WTC11 (cell line): ENCODE results near the gene LIMA1. TPM values are rescaled to one million over a fixed set of nuclear protein-coding genes. Genes with fewer than 3 reads are reported as not detected.

Experiments
- ATAC-seq: fragments of 200-7000 bp; cut with Tn5 transposase; 2 replicates; pipeline ENCODE4 v1.10.0; 2021; ENCODE audit warnings: mild to moderate bottlenecking, moderate library complexity
- CTCF ChIA-PET: fragments of 300-600 bp; sonication (Branson Sonifier 250); formaldehyde crosslinking; loops from one replicate; lab custom pipeline; 2021; ENCODE audit warnings: antibody characterized with exemption; lab: Charles Lee
- POLR2A ChIA-PET: fragments of 350-600 bp; sonication (Branson Sonifier 250); formaldehyde crosslinking; loops from one replicate; lab custom pipeline; 2021; ENCODE audit warnings: antibody characterized with exemption; lab: Charles Lee
- DNase-seq: peaks from one replicate; pipeline ENCODE4 v3.0.0; 2021; ENCODE audit warnings: low spot score
- H3K27ac Mint-ChIP-seq: 2 replicates; pipeline ENCODE4 v1.8.0; 2021; ENCODE audit warnings: mixed read lengths
- H3K27me3 Mint-ChIP-seq: 2 replicates; pipeline ENCODE4 v1.8.0; 2021; ENCODE audit warnings: low read depth, mild to moderate bottlenecking, moderate library complexity, mixed read lengths
- H3K36me3 Mint-ChIP-seq: 2 replicates; pipeline ENCODE4 v1.8.0; 2021; ENCODE audit warnings: mixed read lengths
- H3K4me1 Mint-ChIP-seq: 2 replicates; pipeline ENCODE4 v1.8.0; 2022; ENCODE audit warnings: mixed read lengths
- H3K4me3 Mint-ChIP-seq: 2 replicates; pipeline ENCODE4 v1.8.0; 2021; ENCODE audit warnings: mild to moderate bottlenecking, moderate library complexity, mixed read lengths
- H3K9me3 Mint-ChIP-seq: 2 replicates; pipeline ENCODE4 v1.8.0; 2021; ENCODE audit warnings: mixed read lengths
- ATF2 ChIP-seq: sonication (generic); formaldehyde crosslinking; IDR thresholded peaks from 2 replicates; pipeline ENCODE4 v1.8.1; 2022; ENCODE audit warnings: low read depth, missing genetic modification reagents, borderline replicate concordance
- E2F4 ChIP-seq: sonication (generic); formaldehyde crosslinking; IDR thresholded peaks from 2 replicates; pipeline ENCODE4 v1.8.1; 2022; ENCODE audit warnings: low read depth, mild to moderate bottlenecking, moderate library complexity, missing genetic modification reagents, borderline replicate concordance
- EMX1 ChIP-seq: fragments of 250-450 bp; sonication (Bioruptor Pico); IDR thresholded peaks from 2 replicates; pipeline ENCODE4 v1.8.0; 2021; ENCODE audit warnings: mild to moderate bottlenecking
- FOXJ3 ChIP-seq: sonication (generic); formaldehyde crosslinking; IDR thresholded peaks from 2 replicates; pipeline ENCODE4 v1.9.0; 2021; ENCODE audit warnings: missing genetic modification reagents, mild to moderate bottlenecking, borderline replicate concordance
- FOXP1 ChIP-seq: sonication (generic); formaldehyde crosslinking; IDR thresholded peaks from 2 replicates; pipeline ENCODE4 v1.8.0; 2022; ENCODE audit warnings: missing genetic modification reagents, mild to moderate bottlenecking, moderate library complexity, borderline replicate concordance
- FOXP4 ChIP-seq: sonication (generic); formaldehyde crosslinking; IDR thresholded peaks from 2 replicates; pipeline ENCODE4 v1.8.0; 2022; ENCODE audit warnings: mild to moderate bottlenecking, missing genetic modification reagents
- GRHL2 ChIP-seq: fragments of 250-450 bp; sonication (Bioruptor Pico); IDR thresholded peaks from 2 replicates; pipeline ENCODE4 v1.8.0; 2022; ENCODE audit warnings: mild to moderate bottlenecking, moderate library complexity; ENCODE audit not compliant: insufficient replicate concordance, severe bottlenecking
- IRF2 ChIP-seq: sonication (generic); formaldehyde crosslinking; IDR thresholded peaks from 2 replicates; pipeline ENCODE4 v1.8.0; 2022; ENCODE audit warnings: low read depth, missing genetic modification reagents, borderline replicate concordance
- JUN ChIP-seq: sonication (generic); formaldehyde crosslinking; IDR thresholded peaks from 2 replicates; pipeline ENCODE4 v1.8.0; 2023; ENCODE audit warnings: mild to moderate bottlenecking, missing genetic modification reagents
- MXD4 ChIP-seq: fragments of 250-450 bp; sonication (Bioruptor Pico); IDR thresholded peaks from 2 replicates; pipeline ENCODE4 v1.8.0; 2021; ENCODE audit warnings: mild to moderate bottlenecking, moderate library complexity, borderline replicate concordance
- NR2C2 ChIP-seq: sonication (generic); formaldehyde crosslinking; IDR thresholded peaks from 2 replicates; pipeline ENCODE4 v1.8.0; 2022; ENCODE audit warnings: mild to moderate bottlenecking, missing genetic modification reagents
- PRDM15 ChIP-seq: sonication (generic); formaldehyde crosslinking; IDR thresholded peaks from 2 replicates; pipeline ENCODE4 v1.8.0; 2022; ENCODE audit warnings: missing genetic modification reagents
- PREB ChIP-seq: sonication (generic); formaldehyde crosslinking; IDR thresholded peaks from 2 replicates; pipeline ENCODE4 v1.8.1; 2022; ENCODE audit warnings: mild to moderate bottlenecking, missing genetic modification reagents, moderate library complexity, borderline replicate concordance
- SMAD3 ChIP-seq: sonication (generic); formaldehyde crosslinking; IDR thresholded peaks from 2 replicates; pipeline ENCODE4 v1.8.0; 2022; ENCODE audit warnings: missing genetic modification reagents, mild to moderate bottlenecking, borderline replicate concordance
- SMAD4 ChIP-seq: sonication (generic); formaldehyde crosslinking; IDR thresholded peaks from 2 replicates; pipeline ENCODE4 v1.8.0; 2022; ENCODE audit warnings: mild to moderate bottlenecking, missing genetic modification reagents
- STAT6 ChIP-seq: sonication (generic); formaldehyde crosslinking; conservative IDR thresholded peaks from 2 replicates; pipeline ENCODE4 v1.8.1; 2023; ENCODE audit warnings: mild to moderate bottlenecking, low read depth, missing genetic modification reagents, moderate library complexity
- USF2 ChIP-seq: sonication (generic); formaldehyde crosslinking; IDR thresholded peaks from 2 replicates; pipeline ENCODE4 v1.8.1; 2023; ENCODE audit warnings: mild to moderate bottlenecking, missing genetic modification reagents, moderate library complexity
- ZMAT4 ChIP-seq: fragments of 250-450 bp; sonication (Bioruptor Pico); IDR thresholded peaks from 2 replicates; pipeline ENCODE4 v1.9.0; 2021; ENCODE audit warnings: mild to moderate bottlenecking
- ZNF121 ChIP-seq: sonication (generic); formaldehyde crosslinking; IDR thresholded peaks from 2 replicates; pipeline ENCODE4 v1.8.0; 2023; ENCODE audit warnings: missing genetic modification reagents
- ZNF416 ChIP-seq: fragments of 250-450 bp; sonication (Bioruptor Pico); IDR thresholded peaks from 2 replicates; pipeline ENCODE4 v1.9.0; 2021; ENCODE audit warnings: mild to moderate bottlenecking, inconsistent platforms
- ZNF512 ChIP-seq: sonication (generic); formaldehyde crosslinking; IDR thresholded peaks from 2 replicates; pipeline ENCODE4 v1.8.1; 2022; ENCODE audit warnings: missing genetic modification reagents, borderline replicate concordance
- total RNA-seq: library from RNA; stranded (reverse); gene quantifications from 3 replicates; pipeline ENCODE4 v1.2.3, GENCODE V29; 2021

LIMA1 gene
- total RNA-seq, 1 experiment from 2014 or later, result 41.2 TPM

GRCh38 chr12:50157259-50157658, 126.1 kb downstream of the LIMA1 start (continued):
- TF ChIP-seq PRDM15 (CRISPR knock-in tag) (no peak), USF2 (CRISPR knock-in tag) (no peak), SMAD3 (CRISPR knock-in tag) (no peak), EMX1 (CRISPR knock-in tag) (no peak), SMAD4 (no peak), ZMAT4 (CRISPR knock-in tag) (no peak), NR2C2 (CRISPR knock-in tag) (no peak)

GRCh38 chr12:50156641-50157040, 126.7 kb downstream of the LIMA1 start:
- ChIA-PET POLR2A (interaction anchor here (0.7 to 1.4 kb wide), 2 partner anchors 10 to 1366 kb away, joined by 3 to 4 read pairs; partner anchors contain the start of gene CERS5), CTCF (interaction anchor here (0.6 to 1.2 kb wide), 3 partner anchors 10 to 576 kb away, joined by 3 to 4 read pairs (median 4); partner anchors contain the start of gene COX14)
- Mint-ChIP-seq H3K4me1 (no peaks in the 10 kb centered on the region), H3K27me3 (no peaks in the 10 kb centered on the region), H3K36me3 (peaks cover 24% of the 10 kb centered on the region), H3K27ac (no peak overlapping the region), H3K9me3 (peaks cover 14% of the 10 kb centered on the region), H3K4me3 (no peak overlapping the region)
- no peak for DNase-seq
- no peak for ATAC-seq
- no peak for TF ChIP-seq E2F4
- no peak for TF ChIP-seq STAT6
- TF ChIP-seq FOXP1 (CRISPR knock-in tag), result no peak
- no peak for TF ChIP-seq FOXP4 (CRISPR knock-in tag)
- no peak for TF ChIP-seq PREB (CRISPR knock-in tag)
- no peak for TF ChIP-seq ZNF416
- TF ChIP-seq JUN (CRISPR knock-in tag), result no peak
- TF ChIP-seq ZNF512 (CRISPR knock-in tag), result no peak
- TF ChIP-seq ZNF121 (CRISPR knock-in tag), result no peak
- no peak for TF ChIP-seq GRHL2
- TF ChIP-seq IRF2 (CRISPR knock-in tag), result no peak
- no peak for TF ChIP-seq FOXJ3 (CRISPR knock-in tag)
- TF ChIP-seq ATF2 (CRISPR knock-in tag), result no peak
- no peak for TF ChIP-seq MXD4 (CRISPR knock-in tag)
